Measurements from ENCODE around the gene GPR141.

Gene GPR141

DNA sequence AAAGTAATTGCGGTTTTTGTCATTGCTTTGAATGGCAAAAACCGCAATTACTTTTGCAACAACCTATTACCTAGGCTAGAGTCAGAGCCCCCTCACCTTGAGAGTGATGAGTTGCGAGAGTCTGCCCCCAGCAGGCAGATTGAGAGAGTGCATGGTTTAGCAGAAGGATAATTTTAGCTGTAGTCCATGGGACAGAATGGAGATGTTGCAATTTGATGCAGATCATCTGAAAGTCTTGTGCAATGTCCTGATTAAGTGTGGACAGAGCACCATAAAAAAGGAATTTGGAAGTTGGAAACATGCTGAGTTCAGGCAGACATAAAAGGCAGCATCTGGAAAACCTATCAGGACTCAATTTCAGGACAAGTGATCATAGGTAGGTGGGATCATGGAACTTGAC lies 48.7 kb downstream of the GPR141 start:
- peak; percentile 77 to 94 (median 87) for DNase-seq

- DNase-seq = no peak
Observed at GRCh38 chr7:37732888-37733287, 49.3 kb downstream of the GPR141 start.

GRCh38 chr7:37735196-37735595 lies 51.6 kb downstream of the GPR141 start:
- DNase-seq = no peak

DNA sequence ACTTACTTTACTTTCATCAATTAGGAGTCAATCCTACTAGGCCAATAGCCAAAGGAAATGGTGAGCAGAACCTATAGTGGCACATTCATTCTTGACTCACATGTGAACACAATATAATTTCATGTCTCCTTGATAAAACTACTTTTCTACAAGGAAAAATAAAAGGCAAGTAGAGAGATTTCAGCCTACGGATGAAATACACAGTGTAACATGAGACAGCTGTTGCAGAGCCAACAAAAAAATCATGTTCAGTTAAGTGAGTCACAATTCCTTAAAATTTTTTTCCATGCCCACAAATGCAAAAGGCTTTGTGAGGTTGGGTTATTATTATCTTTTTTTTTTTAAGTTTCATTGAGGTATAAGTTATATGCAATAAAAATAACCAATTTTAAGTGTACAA lies 54.8 kb downstream of the GPR141 start:
- DNase-seq = no peak

DNA sequence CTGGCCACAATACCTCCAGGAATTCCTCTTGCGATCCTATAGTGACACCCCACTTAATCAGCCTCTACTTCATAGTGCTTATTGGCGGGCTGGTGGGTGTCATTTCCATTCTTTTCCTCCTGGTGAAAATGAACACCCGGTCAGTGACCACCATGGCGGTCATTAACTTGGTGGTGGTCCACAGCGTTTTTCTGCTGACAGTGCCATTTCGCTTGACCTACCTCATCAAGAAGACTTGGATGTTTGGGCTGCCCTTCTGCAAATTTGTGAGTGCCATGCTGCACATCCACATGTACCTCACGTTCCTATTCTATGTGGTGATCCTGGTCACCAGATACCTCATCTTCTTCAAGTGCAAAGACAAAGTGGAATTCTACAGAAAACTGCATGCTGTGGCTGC lies 56.8 kb downstream of the GPR141 start:
- no peak for DNase-seq

DNA sequence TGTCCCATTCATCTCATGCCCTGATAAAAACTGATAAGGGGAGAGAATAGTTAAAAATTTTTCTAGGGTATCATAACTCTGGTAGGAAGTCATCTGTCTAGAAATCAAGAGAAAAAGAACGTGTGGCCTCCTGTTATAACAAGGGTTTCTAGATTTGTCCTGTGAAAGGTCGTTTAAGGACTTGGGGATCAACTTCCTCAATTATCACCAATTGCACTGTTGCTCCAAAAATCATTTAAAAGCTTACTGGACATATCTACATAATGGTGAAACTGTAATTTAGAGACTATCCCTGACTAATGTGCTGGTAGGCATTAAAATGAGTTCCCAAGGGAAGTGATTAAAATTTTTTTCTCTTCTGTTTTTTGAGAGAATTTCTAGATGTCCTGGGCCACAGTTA lies 58.2 kb downstream of the GPR141 start:
- DNase-seq = peak in 3 of 4 experiments; percentile 29 to 72 (median 70)

DNA sequence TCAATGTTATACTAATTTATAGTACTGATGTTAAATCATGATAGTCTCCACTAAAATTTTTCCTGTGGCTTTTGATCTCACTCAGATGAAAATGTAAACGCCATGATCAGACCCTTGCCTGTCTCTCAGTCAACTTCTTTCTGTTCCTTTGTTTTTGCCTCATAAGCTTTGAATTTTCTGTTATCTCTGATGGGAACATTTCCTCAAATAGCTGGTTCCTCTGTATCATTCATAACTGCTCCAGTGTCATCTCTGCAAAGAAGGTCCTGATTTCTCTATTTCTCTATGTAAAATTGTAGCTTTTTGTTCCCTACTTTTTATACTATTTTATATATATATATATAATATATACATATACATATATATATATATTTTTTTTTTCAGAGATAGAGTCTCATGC lies 67.5 kb downstream of the GPR141 start:
- peak in 2 of 4 experiments; percentile 50 to 57 for DNase-seq

DNA sequence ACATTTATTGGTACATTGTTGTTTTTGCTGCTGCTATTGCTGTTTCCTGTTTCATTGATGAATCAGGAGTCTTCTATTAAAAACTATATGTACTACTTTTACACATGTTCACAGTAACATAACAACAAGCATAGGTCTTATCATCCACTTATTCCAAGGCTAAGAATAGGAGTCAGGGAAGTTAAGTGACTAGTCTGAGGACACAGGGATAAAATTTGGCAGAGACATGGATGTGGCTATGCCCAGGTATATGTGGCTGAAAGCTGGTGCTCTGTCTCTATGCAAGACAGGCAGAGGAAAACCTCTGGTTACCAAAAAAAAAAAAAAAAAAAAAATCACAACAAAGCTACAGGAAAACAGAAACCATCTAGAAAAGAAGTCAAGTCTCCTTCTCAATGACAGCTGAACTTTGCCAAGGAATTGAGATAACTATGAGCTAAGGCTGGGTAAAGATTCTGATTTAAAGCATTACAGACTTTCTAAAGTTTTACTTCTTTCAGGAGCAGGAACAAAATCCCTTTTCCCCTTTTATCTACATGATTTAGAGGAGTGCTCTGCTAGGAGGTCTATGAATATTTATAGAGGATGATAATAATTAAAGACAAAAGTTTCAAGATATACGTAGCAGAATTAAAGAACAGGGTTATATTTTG lies 70.0 kb downstream of the GPR141 start:
- no peak for DNase-seq

GRCh38 chr7:37756797-37757551 lies 73.4 kb downstream of the GPR141 start:
- no peak for DNase-seq

DNA sequence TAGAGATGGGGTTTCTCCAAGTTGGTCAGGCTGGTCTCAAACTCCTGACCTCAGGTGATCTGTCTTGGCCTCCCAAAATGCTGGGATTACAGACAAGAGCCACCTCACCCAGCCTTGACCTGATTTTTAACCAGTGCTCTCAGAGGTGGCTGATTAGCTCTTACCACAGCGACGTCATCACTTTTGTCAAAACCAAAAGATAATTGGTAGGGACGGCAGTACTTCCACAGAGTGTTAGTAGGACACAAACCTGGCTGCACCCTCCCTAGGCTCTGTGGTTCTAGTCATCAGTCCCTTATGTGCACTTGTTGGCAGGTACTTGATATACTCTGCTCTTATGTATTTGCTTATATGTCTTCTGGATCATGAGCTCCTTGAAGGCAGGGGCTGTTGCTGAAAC lies 74.0 kb downstream of the GPR141 start:
- DNase-seq = no peak

- no peak for DNase-seq
Observed at GRCh38 chr7:37758501-37759045, 75.0 kb downstream of the GPR141 start.

GRCh38 chr7:37759526-37759925 lies 76.0 kb downstream of the GPR141 start:
- DNase-seq = no peak

DNA sequence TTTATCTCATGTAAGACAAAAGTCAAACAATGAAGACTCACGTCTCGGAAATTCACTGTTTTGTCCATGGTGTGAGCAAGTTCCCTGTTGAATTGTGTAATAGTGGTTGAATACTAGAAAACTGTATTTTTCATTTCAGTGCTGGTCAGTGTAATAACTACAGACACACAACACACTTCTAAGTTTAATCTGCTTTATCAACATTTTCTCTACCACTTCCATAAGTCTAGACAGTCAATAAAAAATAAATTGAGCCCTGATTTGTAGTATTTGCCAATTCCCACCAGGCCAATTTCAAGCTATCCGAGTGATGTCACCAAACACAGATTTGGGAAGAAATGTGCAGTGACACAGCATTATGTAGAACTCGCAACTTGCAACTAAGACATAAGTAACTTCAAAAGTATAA lies 81.9 kb downstream of the GPR141 start:
- DNase-seq = peak; percentile 31 to 75 (median 60)

GRCh38 chr7:37765872-37766525 lies 82.4 kb downstream of the GPR141 start:
- DNase-seq = peak; percentile 80 to 90 (median 88)

DNA sequence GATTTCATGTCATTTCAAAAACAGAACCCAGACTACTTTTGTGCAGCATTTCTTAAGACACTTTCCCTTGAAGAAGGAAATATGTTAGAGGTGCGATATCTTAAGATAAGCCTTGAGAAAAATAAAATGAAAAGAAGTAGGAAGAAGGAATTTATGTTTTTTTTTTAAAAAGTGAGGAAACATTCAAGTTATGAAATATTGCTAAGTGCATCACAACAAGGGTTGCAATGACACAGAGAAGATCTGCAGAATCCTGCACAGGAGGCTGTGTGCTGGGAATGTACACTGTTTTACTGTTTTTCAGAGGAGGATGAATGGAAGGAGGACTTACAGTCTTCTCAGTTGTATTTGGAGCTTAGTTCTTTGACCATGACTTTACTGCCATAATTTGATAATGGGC lies 85.0 kb downstream of the GPR141 start:
- peak in 3 of 4 experiments; percentile 21 to 47 (median 46) for DNase-seq

- DNase-seq = no peak
Observed at GRCh38 chr7:37769291-37769690, 85.7 kb downstream of the GPR141 start.

- no peak for DNase-seq
Observed at GRCh38 chr7:37769726-37770125, 86.2 kb downstream of the GPR141 start.

- no peak for DNase-seq
Observed at GRCh38 chr7:37770838-37771237, 87.3 kb downstream of the GPR141 start.

DNA sequence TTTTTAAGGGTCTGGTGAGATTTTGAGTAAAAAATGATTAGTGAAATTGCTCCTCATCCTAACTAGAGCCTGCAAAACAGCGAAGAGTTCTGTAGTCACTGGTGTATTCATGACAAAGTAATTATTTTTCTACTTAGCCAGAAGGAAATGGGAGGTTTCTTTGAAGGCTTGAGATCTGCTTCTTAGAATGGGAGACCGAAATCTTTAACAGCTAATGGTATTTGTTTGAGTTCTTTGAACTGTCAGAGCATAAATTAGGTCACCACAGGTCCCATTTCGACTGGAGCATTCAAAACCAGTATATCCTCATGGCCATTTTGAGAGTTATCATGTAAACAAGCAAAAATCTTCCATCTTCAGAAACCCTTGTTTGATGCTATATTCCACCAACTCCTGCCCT lies 87.8 kb downstream of the GPR141 start:
- DNase-seq = no peak

DNA sequence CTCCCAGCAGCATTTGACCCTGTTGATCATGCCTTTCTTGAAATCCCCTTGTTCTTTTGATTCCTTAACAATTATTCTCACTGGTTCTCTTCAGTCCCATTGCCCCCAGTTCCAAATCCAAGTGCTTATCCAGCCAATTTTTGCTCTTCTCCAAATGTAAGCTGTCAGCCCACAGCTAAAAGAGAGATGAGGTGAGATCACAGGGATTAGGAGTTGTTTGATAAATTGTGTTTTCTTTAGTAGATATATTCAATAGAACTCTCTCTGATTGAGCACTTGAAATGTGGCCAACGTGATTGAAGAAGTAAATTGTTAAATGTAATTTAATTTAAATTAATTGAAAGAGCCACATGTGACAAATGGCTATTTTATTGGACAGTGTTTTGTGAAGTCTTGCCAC lies 88.2 kb downstream of the GPR141 start:
- no peak for DNase-seq

DNA sequence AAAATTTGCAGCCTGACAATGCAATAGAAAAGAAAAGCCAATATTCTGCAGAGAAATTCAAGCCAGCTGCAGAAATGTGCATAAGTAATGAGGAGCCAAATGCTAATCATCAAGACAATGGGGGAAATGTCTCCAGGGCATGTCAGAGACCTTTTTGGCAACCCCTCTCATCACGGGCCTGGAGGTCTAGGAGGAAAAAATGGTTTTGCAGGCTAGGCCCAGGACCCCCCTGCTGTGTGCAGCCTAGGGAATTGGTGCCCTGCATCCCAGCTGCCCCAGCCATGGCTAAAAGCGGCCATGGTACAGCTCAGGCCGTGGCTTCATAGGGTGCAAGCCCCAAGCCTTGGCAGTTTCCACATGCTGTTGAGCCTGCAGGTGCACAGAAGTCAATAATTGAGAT lies 92.4 kb downstream of the GPR141 start:
- DNase-seq = no peak

DNA sequence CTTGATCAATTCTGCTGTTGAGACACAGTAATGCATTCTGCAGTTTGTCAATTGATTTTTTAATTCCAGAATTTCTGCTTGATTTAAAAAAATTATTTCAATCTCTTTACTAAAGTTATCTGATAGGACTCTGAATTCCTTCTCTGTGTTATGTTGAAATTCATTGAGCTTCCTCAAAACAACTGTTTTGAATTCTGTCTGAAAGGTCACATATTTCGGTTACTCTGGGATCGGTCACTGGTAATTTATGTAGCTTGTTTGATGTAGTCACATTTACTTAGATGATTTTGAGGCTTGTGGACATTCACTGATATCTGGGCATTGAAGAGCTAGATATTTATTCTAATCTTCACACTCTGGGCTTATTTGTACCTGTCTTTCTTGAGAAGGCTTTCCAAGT lies 97.6 kb downstream of the GPR141 start:
- DNase-seq = peak in 2 of 4 experiments; percentile 56 to 62

- peak in 1 of 4 experiments; percentile 9 for DNase-seq
Observed at GRCh38 chr7:37782166-37782565, 98.6 kb downstream of the GPR141 start.
